ENCODE measurements around the gene MVK.

Gene MVK

DNA sequence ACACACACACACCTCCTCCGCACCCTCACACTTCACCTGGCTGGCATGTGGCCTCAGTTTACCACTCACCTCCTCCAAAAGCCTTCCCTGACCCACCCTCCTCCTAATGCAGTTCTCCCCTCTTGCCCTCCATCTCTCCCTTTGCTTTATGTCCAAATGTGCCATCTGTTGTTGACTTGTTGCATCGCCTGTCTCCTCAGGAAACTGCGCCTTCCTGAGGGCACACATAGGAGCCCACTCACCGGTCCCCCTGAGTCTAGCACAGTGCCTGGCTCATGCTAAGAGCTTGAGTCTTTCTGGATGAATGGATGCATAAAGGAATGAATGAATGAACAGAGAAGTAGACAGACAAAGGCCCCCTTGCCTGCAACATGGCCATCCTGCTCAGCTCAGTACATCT lies 34.0 kb downstream of the MVK start:
- H3K9ac ChIP-seq: no peak overlapping the region
- peaks cover 9% of the 10 kb centered on the region for H3K4me1 ChIP-seq
- no peaks in the 10 kb centered on the region for H3K36me3 ChIP-seq (ENCODE audit: control insufficient read depth, insufficient read depth, low read length)
- no peak overlapping the region for H3K4me3 ChIP-seq (ENCODE audit: low read depth, low read length)
- H3K4me2 ChIP-seq (ENCODE audit: low read length): no peak overlapping the region
- TF ChIP-seq, protein P1, sequence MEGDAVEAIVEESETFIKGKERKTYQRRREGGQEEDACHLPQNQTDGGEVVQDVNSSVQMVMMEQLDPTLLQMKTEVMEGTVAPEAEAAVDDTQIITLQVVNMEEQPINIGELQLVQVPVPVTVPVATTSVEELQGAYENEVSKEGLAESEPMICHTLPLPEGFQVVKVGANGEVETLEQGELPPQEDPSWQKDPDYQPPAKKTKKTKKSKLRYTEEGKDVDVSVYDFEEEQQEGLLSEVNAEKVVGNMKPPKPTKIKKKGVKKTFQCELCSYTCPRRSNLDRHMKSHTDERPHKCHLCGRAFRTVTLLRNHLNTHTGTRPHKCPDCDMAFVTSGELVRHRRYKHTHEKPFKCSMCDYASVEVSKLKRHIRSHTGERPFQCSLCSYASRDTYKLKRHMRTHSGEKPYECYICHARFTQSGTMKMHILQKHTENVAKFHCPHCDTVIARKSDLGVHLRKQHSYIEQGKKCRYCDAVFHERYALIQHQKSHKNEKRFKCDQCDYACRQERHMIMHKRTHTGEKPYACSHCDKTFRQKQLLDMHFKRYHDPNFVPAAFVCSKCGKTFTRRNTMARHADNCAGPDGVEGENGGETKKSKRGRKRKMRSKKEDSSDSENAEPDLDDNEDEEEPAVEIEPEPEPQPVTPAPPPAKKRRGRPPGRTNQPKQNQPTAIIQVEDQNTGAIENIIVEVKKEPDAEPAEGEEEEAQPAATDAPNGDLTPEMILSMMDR (IDR thresholded peaks at IDR 0.05): no peak
- H3K9me3 ChIP-seq (ENCODE audit: control insufficient read depth, low read length): no peaks in the 10 kb centered on the region
- no peaks in the 10 kb centered on the region for H3K27me3 ChIP-seq (ENCODE audit: control insufficient read depth, insufficient read depth, low read length)
- H3K79me2 ChIP-seq: no peaks in the 10 kb centered on the region
- H2AFZ ChIP-seq: no peak overlapping the region
- no peak overlapping the region for H3K27ac ChIP-seq

DNA sequence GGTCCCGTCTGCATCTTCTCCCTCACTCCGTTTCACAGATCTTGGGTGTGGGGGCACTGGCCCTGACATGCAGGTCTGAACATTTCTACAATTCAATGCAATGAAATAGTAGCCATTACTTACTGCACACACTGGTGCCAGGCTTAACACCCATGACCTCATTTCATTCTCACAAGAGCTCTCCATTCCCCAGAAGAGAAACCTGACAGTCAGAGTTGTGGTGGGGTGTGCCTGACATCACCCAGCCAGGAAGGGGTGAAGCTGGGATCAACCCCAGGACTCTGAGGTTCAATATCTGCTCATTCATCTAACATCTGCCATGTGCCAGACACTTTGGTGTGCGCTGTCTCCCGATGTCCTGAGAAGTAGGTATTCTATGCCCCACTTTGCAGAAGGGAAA lies 34.7 kb downstream of the MVK start:
- H3K9ac ChIP-seq: no peak overlapping the region
- no peaks in the 10 kb centered on the region for H3K27me3 ChIP-seq (ENCODE audit: control insufficient read depth, insufficient read depth, low read length)
- TF ChIP-seq, protein P1 (IDR thresholded peaks at IDR 0.05): no peak
- no peaks in the 10 kb centered on the region for H3K36me3 ChIP-seq (ENCODE audit: control insufficient read depth, insufficient read depth, low read length)
- H3K4me2 ChIP-seq (ENCODE audit: low read length): no peak overlapping the region
- H2AFZ ChIP-seq: no peak overlapping the region
- no peak overlapping the region for H3K27ac ChIP-seq
- no peaks in the 10 kb centered on the region for H3K79me2 ChIP-seq
- H3K9me3 ChIP-seq (ENCODE audit: control insufficient read depth, low read length): no peaks in the 10 kb centered on the region
- H3K4me1 ChIP-seq: peaks cover 9% of the 10 kb centered on the region
- no peak overlapping the region for H3K4me3 ChIP-seq (ENCODE audit: low read depth, low read length)

DNA sequence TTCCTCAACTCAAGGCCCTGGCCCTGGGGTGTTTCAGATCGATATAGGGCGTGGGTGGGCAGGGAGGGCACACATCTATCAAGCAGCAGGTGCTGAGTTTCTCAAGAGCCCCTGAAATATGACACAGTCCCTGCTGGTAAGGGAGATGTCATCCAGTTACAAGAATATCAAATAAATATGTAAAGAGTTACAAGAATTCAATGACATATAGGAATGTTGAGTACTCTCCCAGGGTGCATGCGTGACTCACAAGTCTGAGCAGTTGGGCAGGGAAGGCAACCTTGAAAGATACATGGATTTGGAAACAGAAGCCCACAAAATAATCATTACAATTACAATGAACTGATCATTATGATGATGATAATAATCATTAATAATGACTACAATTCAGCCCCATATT lies 35.2 kb downstream of the MVK start:
- TF ChIP-seq, protein P1 (IDR thresholded peaks at IDR 0.05): no peak
- H2AFZ ChIP-seq: no peak overlapping the region
- peaks cover 9% of the 10 kb centered on the region for H3K4me1 ChIP-seq
- no peak overlapping the region for H3K27ac ChIP-seq
- no peak overlapping the region for H3K9ac ChIP-seq
- H3K36me3 ChIP-seq (ENCODE audit: control insufficient read depth, insufficient read depth, low read length): no peaks in the 10 kb centered on the region
- H3K9me3 ChIP-seq (ENCODE audit: control insufficient read depth, low read length): no peaks in the 10 kb centered on the region
- no peak overlapping the region for H3K4me2 ChIP-seq (ENCODE audit: low read length)
- no peak overlapping the region for H3K4me3 ChIP-seq (ENCODE audit: low read depth, low read length)
- no peaks in the 10 kb centered on the region for H3K79me2 ChIP-seq
- no peaks in the 10 kb centered on the region for H3K27me3 ChIP-seq (ENCODE audit: control insufficient read depth, insufficient read depth, low read length)

DNA sequence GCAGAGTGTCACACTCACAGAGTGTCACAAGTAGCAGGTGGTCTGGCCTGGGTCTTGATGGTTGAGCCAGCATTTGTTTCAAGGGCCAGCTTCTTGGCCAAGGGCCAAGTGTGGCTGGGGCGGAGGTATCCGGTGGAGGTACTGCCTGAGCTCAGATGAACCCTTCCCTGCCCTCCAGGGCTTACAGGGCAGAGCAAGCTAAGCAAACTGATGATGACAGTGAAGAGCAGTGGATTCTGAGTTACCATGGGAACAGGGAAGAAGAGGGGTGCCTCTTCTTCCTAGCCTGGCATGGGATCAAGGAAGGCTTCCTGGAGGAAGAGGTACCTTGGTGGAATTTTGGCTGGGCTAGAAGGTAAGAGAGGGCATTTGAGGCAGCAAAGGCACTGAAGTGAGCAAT lies 35.7 kb downstream of the MVK start:
- no peak overlapping the region for H2AFZ ChIP-seq
- no peaks in the 10 kb centered on the region for H3K27me3 ChIP-seq (ENCODE audit: control insufficient read depth, insufficient read depth, low read length)
- H3K9ac ChIP-seq: no peak overlapping the region
- TF ChIP-seq, protein P1 (IDR thresholded peaks at IDR 0.05): no peak
- peaks cover 9% of the 10 kb centered on the region for H3K4me1 ChIP-seq
- no peak overlapping the region for H3K27ac ChIP-seq
- H3K4me3 ChIP-seq (ENCODE audit: low read depth, low read length): no peak overlapping the region
- H3K36me3 ChIP-seq (ENCODE audit: control insufficient read depth, insufficient read depth, low read length): no peaks in the 10 kb centered on the region
- H3K79me2 ChIP-seq: no peaks in the 10 kb centered on the region
- no peak overlapping the region for H3K4me2 ChIP-seq (ENCODE audit: low read length)
- no peaks in the 10 kb centered on the region for H3K9me3 ChIP-seq (ENCODE audit: control insufficient read depth, low read length)

DNA sequence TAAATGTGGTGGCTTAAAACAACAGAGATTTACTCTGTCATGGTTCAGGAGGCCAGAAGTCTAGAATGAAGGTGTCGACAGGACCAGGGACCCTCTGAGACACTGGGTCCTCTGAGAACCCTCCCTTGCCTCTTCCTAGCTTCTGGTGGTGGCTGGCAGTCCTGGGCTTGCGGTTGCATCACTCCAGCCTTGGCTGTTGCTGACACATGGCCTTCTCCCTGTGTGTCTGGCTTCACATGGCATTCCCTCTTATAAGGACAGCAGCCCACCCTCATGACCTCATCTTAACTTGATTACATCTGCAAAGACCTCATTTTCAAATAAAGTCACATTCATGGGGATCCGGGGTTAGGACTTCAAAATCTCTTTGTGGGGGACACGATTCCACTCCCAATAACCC lies 36.9 kb downstream of the MVK start:
- Histone ChIP-seq H2AFZ (no peak overlapping the region), H3K27ac (no peak overlapping the region), H3K79me2 (no peaks in the 10 kb centered on the region), H3K4me2 (ENCODE audit: low read length) (no peak overlapping the region), H3K36me3 (ENCODE audit: control insufficient read depth, insufficient read depth, low read length) (no peaks in the 10 kb centered on the region), H3K27me3 (ENCODE audit: control insufficient read depth, insufficient read depth, low read length) (no peaks in the 10 kb centered on the region), H3K9ac (no peak overlapping the region), H3K9me3 (ENCODE audit: control insufficient read depth, low read length) (no peaks in the 10 kb centered on the region), H3K4me3 (ENCODE audit: low read depth, low read length) (no peak overlapping the region), H3K4me1 (peaks cover 9% of the 10 kb centered on the region)
- TF ChIP-seq, protein P1 (IDR thresholded peaks at IDR 0.05): no peak

Measured in parathyroid adenoma (tissue), 2 donors.